HCT116 (cell line): ENCODE results near the gene MYH10.

Source experiments
- ATF3 ChIP-seq: IDR thresholded peaks from 2 replicates; pipeline ENCODE4 v1.6.1; 2012
- EGR1 ChIP-seq: IDR thresholded peaks from 2 replicates; pipeline ENCODE4 v1.6.1; 2012; ENCODE audit warnings: low read depth
- EZH2 ChIP-seq: fragments of 200-600 bp; sonication (generic); IDR thresholded peaks from 2 replicates; pipeline ENCODE4 v1.6.1; 2017; ENCODE audit warnings: antibody characterized with exemption, mixed run types
- POLR2A ChIP-seq: IDR thresholded peaks from 2 replicates; pipeline ENCODE4 v1.7.0; 2011; ENCODE audit warnings: borderline replicate concordance; ENCODE audit not compliant: insufficient read depth, insufficient read length; ENCODE audit errors: extremely low read depth
- POLR2AphosphoS5 ChIP-seq: IDR thresholded peaks from 2 replicates; pipeline ENCODE4 v1.6.1; 2011; ENCODE audit warnings: mild to moderate bottlenecking, low read depth, low read length, moderate library complexity
- REST ChIP-seq: IDR thresholded peaks from 2 replicates; pipeline ENCODE4 v1.6.1; 2012; ENCODE audit warnings: low read depth
- SP1 ChIP-seq: IDR thresholded peaks from 2 replicates; pipeline ENCODE4 v1.6.1; 2012; ENCODE audit warnings: low read depth
- SRF ChIP-seq: IDR thresholded peaks from 2 replicates; pipeline ENCODE4 v1.6.1; 2012; ENCODE audit warnings: low read depth
- ZBTB33 ChIP-seq: IDR thresholded peaks from 2 replicates; pipeline ENCODE4 v1.6.1; 2011; ENCODE audit warnings: mild to moderate bottlenecking, low read length, moderate library complexity; ENCODE audit not compliant: insufficient replicate concordance; ENCODE audit errors: extremely low read depth
- ZNF274 ChIP-seq: fragments of 200-500 bp; sonication (Bioruptor generic); IDR thresholded peaks from 2 replicates; pipeline ENCODE4 v1.6.1; 2014; ENCODE audit warnings: mild to moderate bottlenecking, low read depth, low read length, inconsistent platforms
- TF ChIP-seq, protein P1 (sequence below), 3 experiments: fragments of 200-600 bp in 1 of 3; sonication (generic) in 1 of 3; IDR thresholded peaks in 2 of 3; conservative IDR thresholded peaks in 1 of 3; 2 replicates each; pipeline ENCODE4 v1.5.1; 2012 to 2017; ENCODE audit warnings: low read depth in 2 of 3, low read length in 2 of 3, antibody characterized with exemption in 1 of 3, borderline replicate concordance in 1 of 3, control low read depth in 1 of 3, mild to moderate bottlenecking in 1 of 3, mixed read lengths in 1 of 3, mixed run types in 1 of 3, moderate library complexity in 1 of 3; ENCODE audit not compliant: insufficient read depth in 1 of 3
- TF ChIP-seq, protein P2 (sequence below): IDR thresholded peaks from 2 replicates; pipeline ENCODE4 v1.6.1; 2012

GRCh38 chr17:8458128-8458527 lies 172.4 kb downstream of the MYH10 start:
- TF ChIP-seq ZNF274 (no peak), POLR2A (no peak), REST (no peak), EZH2 (no peak), EGR1 (no peak), POLR2AphosphoS5 (no peak), ZBTB33 (no peak), SP1 (no peak), SRF (no peak), ATF3 (no peak)
- TF ChIP-seq, protein P1, sequence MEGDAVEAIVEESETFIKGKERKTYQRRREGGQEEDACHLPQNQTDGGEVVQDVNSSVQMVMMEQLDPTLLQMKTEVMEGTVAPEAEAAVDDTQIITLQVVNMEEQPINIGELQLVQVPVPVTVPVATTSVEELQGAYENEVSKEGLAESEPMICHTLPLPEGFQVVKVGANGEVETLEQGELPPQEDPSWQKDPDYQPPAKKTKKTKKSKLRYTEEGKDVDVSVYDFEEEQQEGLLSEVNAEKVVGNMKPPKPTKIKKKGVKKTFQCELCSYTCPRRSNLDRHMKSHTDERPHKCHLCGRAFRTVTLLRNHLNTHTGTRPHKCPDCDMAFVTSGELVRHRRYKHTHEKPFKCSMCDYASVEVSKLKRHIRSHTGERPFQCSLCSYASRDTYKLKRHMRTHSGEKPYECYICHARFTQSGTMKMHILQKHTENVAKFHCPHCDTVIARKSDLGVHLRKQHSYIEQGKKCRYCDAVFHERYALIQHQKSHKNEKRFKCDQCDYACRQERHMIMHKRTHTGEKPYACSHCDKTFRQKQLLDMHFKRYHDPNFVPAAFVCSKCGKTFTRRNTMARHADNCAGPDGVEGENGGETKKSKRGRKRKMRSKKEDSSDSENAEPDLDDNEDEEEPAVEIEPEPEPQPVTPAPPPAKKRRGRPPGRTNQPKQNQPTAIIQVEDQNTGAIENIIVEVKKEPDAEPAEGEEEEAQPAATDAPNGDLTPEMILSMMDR (IDR thresholded peaks at IDR 0.05 in 2 of 3, conservative IDR thresholded peaks at IDR 0.05 in 1 of 3; ENCODE audit: borderline replicate concordance in 1 of 3, insufficient read depth in 1 of 3, low read depth in 2 of 3, low read length in 2 of 3), result no peak
- TF ChIP-seq, protein P2, sequence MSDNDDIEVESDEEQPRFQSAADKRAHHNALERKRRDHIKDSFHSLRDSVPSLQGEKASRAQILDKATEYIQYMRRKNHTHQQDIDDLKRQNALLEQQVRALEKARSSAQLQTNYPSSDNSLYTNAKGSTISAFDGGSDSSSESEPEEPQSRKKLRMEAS, result no peak
